Measurements from ENCODE around the gene TFPT. TPM values are rescaled to one million over a fixed set of nuclear protein-coding genes. Genes with fewer than 3 reads are reported as not detected.
A peak's percentile ranks its signal among the peaks of the same experiment; 100 is the strongest.

TFPT gene
- total and polyA plus RNA-seq, 2 of the 13 experiments (the other 11 are each of a cell fraction or from before 2014, with no cell fraction given) = 8.4 to 10.7 TPM

DNA sequence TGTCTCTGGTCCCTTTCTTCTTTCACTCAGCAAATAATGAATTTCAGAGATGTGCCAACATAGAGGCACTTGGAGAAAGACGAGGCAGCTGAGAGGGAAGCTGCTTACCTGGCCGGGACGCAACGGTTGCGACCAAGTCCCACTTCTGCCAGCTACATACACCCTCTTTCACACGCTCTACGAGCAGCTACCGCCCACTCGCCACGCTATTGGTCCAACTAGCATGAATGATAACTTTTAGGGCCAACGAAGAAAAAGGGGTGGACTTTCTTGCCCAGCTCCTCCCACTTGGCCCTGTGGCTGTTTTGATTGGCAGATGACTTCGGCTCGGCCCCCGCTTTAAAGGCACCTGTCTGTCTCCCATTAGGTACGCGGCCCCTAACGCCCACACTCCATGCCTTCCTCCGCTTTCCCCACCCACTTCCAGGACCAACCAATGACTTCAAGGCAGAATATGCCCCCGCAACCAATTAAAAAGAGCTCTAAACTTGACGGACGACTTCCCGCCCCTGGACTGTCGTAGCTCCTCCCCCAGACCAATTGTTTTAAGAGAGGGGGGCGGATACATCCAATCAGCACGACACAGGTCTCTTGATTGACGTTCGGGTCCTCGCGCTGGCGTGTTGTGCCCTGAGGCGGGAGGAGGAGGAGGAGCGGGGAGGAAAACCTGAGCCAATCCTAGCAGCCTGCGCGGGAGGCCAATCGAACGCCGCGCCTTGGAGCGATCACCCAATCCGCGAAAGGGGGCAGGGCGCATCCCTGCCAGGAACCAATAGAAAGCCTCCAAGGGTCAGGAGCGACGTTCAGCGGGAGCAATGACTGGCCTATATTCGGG lies 21.6 kb upstream of the TFPT start (continued):
- TF ChIP-seq, protein P1, sequence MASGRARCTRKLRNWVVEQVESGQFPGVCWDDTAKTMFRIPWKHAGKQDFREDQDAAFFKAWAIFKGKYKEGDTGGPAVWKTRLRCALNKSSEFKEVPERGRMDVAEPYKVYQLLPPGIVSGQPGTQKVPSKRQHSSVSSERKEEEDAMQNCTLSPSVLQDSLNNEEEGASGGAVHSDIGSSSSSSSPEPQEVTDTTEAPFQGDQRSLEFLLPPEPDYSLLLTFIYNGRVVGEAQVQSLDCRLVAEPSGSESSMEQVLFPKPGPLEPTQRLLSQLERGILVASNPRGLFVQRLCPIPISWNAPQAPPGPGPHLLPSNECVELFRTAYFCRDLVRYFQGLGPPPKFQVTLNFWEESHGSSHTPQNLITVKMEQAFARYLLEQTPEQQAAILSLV (CRISPR knock-in tag; IDR thresholded peaks at IDR 0.05; ENCODE audit: borderline replicate concordance) = no peak
- TF ChIP-seq ZNF770 (CRISPR knock-in tag; IDR thresholded peaks at IDR 0.05) = no peak
- TF ChIP-seq PRDM10 (CRISPR knock-in tag; IDR thresholded peaks at IDR 0.05; ENCODE audit: low read depth) = peak; percentile 16; the same call in 1 of the 2 replicates
- no peak for TF ChIP-seq ZMAT3 (CRISPR knock-in tag; conservative IDR thresholded peaks at IDR 0.05)
- TF ChIP-seq SP1 (IDR thresholded peaks at IDR 0.05) = peak; percentile 61
- TF ChIP-seq SP1 (CRISPR knock-in tag; IDR thresholded peaks at IDR 0.05) = peak; percentile 84
- peak; percentile 99 for TF ChIP-seq SP4 (CRISPR knock-in tag; IDR thresholded peaks at IDR 0.05)
- TF ChIP-seq CENPT (CRISPR knock-in tag; IDR thresholded peaks at IDR 0.05; ENCODE audit: low read depth) = no peak
- TF ChIP-seq MAFK (conservative IDR thresholded peaks at IDR 0.05 in 1 of 2, IDR thresholded peaks at IDR 0.05 in 1 of 2; ENCODE audit: low read length in 2 of 2) = no peak
- TF ChIP-seq POLR2AphosphoS5 (IDR thresholded peaks at IDR 0.05; ENCODE audit: low read depth, low read length) = peak; percentile 93
- no peak for TF ChIP-seq MLLT10 (CRISPR knock-in tag; IDR thresholded peaks at IDR 0.05)
- no peak for TF ChIP-seq KDM3A (CRISPR knock-in tag; IDR thresholded peaks at IDR 0.05; ENCODE audit: low read depth)
- TF ChIP-seq AFF4 (CRISPR knock-in tag; IDR thresholded peaks at IDR 0.05) = no peak
- peak; percentile 5; the same call in 1 of the 2 replicates for TF ChIP-seq ZNF547 (CRISPR knock-in tag; IDR thresholded peaks at IDR 0.05)
- TF ChIP-seq NCOR1 (IDR thresholded peaks at IDR 0.05; ENCODE audit: borderline replicate concordance, low read length) = peak; percentile 39; the same call in 1 of the 2 replicates
- TF ChIP-seq KMT2A (CRISPR knock-in tag; IDR thresholded peaks at IDR 0.05) = no peak
